Stimulated activated CD4-positive, alpha-beta T cell treated with anti-CD3 and anti-CD28 coated beads, Interleukin-2, amount 100 ng/mL, for 48 hours (primary cell): ENCODE results near the gene GNPAT.

Source experiments
- DNase-seq, 2 donors: peaks; one replicate each; pipeline ENCODE4 v3.0.0-alpha.2; 2020

Gene GNPAT

GRCh38 chr1:231322880-231323530, 82.0 kb downstream of the GNPAT start:
- DNase-seq, result no peak

GRCh38 chr1:231324660-231325059, 83.6 kb downstream of the GNPAT start:
- DNase-seq, result no peak

- DNase-seq, result no peak
Observed at GRCh38 chr1:231326248-231326647, 85.2 kb downstream of the GNPAT start.
